ENCODE measurements around the gene EIF3M. TPM values are rescaled to one million over a fixed set of nuclear protein-coding genes. Genes with fewer than 3 reads are reported as not detected.
"Not testable (repeated sequence)": the region's sequence is repeated elsewhere in the genome, so short reads cannot be mapped to it uniquely, and the experiment has no call there.

The EIF3M gene
- total RNA-seq, 1 donor from 2014 or later: 235 TPM

GRCh38 chr11:32584921-32585320 lies 1.3 kb downstream of the EIF3M start:
- no peak overlapping the region for H3K27ac Mint-ChIP-seq (ENCODE audit: unreplicated experiment)
- peak overlapping the region; percentile 96 for H3K4me3 Mint-ChIP-seq (ENCODE audit: unreplicated experiment)
- peaks cover 17% of the 10 kb centered on the region for H3K4me1 Mint-ChIP-seq (ENCODE audit: unreplicated experiment)
- no peak for DNase-seq (ENCODE audit: low spot score)
- peaks cover 2% of the 10 kb centered on the region for H3K27me3 Mint-ChIP-seq (ENCODE audit: unreplicated experiment)
- peaks cover 5% of the 10 kb centered on the region for H3K36me3 Mint-ChIP-seq (ENCODE audit: low read depth, unreplicated experiment)
- H3K9me3 Mint-ChIP-seq (ENCODE audit: unreplicated experiment): no peaks in the 10 kb centered on the region
- no peak for TF ChIP-seq CTCF (IDR thresholded peaks at IDR 0.05; ENCODE audit: unreplicated experiment)

GRCh38 chr11:32586576-32587190 lies 3.1 kb downstream of the EIF3M start:
- Mint-ChIP-seq H3K36me3 (ENCODE audit: low read depth, unreplicated experiment) (peaks cover 11% of the 10 kb centered on the region), H3K4me3 (ENCODE audit: unreplicated experiment) (no peak overlapping the region), H3K4me1 (ENCODE audit: unreplicated experiment) (peaks cover 17% of the 10 kb centered on the region), H3K9me3 (ENCODE audit: unreplicated experiment) (no peaks in the 10 kb centered on the region), H3K27ac (ENCODE audit: unreplicated experiment) (peak overlapping the region; percentile 10), H3K27me3 (ENCODE audit: unreplicated experiment) (peaks cover 2% of the 10 kb centered on the region)
- DNase-seq (ENCODE audit: low spot score): no peak
- TF ChIP-seq CTCF (IDR thresholded peaks at IDR 0.05; ENCODE audit: unreplicated experiment): peak; percentile 16

- Mint-ChIP-seq H3K9me3 (ENCODE audit: unreplicated experiment) (no peaks in the 10 kb centered on the region), H3K36me3 (ENCODE audit: low read depth, unreplicated experiment) (peaks cover 24% of the 10 kb centered on the region), H3K27ac (ENCODE audit: unreplicated experiment) (no peak overlapping the region), H3K4me3 (ENCODE audit: unreplicated experiment) (no peak overlapping the region), H3K4me1 (ENCODE audit: unreplicated experiment) (no peaks in the 10 kb centered on the region), H3K27me3 (ENCODE audit: unreplicated experiment) (peaks cover 1% of the 10 kb centered on the region)
- TF ChIP-seq CTCF (IDR thresholded peaks at IDR 0.05; ENCODE audit: unreplicated experiment): no peak
- DNase-seq (ENCODE audit: low spot score): no peak
These were observed 10.6 kb downstream of the EIF3M start for GRCh38 chr11:32594272-32594671.

GRCh38 chr11:32596114-32596513 lies 12.5 kb downstream of the EIF3M start:
- H3K27ac Mint-ChIP-seq (ENCODE audit: unreplicated experiment); H3K9me3 Mint-ChIP-seq (ENCODE audit: unreplicated experiment); H3K4me1 Mint-ChIP-seq (ENCODE audit: unreplicated experiment); DNase-seq (ENCODE audit: low spot score); H3K27me3 Mint-ChIP-seq (ENCODE audit: unreplicated experiment): not testable (repeated sequence)
- Mint-ChIP-seq H3K4me3 (ENCODE audit: unreplicated experiment) (peak overlapping the region; percentile 3), H3K36me3 (ENCODE audit: low read depth, unreplicated experiment) (peaks cover 22% of the 10 kb centered on the region)

GRCh38 chr11:32597921-32598320 lies 14.3 kb downstream of the EIF3M start:
- Mint-ChIP-seq H3K27me3 (ENCODE audit: unreplicated experiment) (peaks cover 1% of the 10 kb centered on the region), H3K4me3 (ENCODE audit: unreplicated experiment) (no peak overlapping the region), H3K27ac (ENCODE audit: unreplicated experiment) (no peak overlapping the region), H3K9me3 (ENCODE audit: unreplicated experiment) (no peaks in the 10 kb centered on the region), H3K4me1 (ENCODE audit: unreplicated experiment) (no peaks in the 10 kb centered on the region), H3K36me3 (ENCODE audit: low read depth, unreplicated experiment) (peaks cover 12% of the 10 kb centered on the region)
- no peak for TF ChIP-seq CTCF (IDR thresholded peaks at IDR 0.05; ENCODE audit: unreplicated experiment)
- DNase-seq (ENCODE audit: low spot score): no peak

Measured in endothelial cell (in vitro differentiated cells).